Mucosa of rectum (tissue), 2 donors: ENCODE data around the gene USH1C.

Source experiments
- H3K27ac ChIP-seq, 2 donors: one replicate each; pipeline ENCODE4 v1.7.0; 2013; ENCODE audit warnings: inconsistent platforms in 2 of 2, low read depth in 2 of 2, low read length in 2 of 2
- H3K27me3 ChIP-seq, 2 donors: one replicate each; pipeline ENCODE4 v1.7.0; 2013; ENCODE audit warnings: low read length in 2 of 2; ENCODE audit not compliant: control insufficient read depth in 2 of 2, insufficient read depth in 2 of 2
- H3K36me3 ChIP-seq, 2 donors: one replicate each; pipeline ENCODE4 v1.7.0; 2013; ENCODE audit warnings: low read length in 2 of 2; ENCODE audit not compliant: control insufficient read depth in 2 of 2, insufficient read depth in 2 of 2
- H3K4me1 ChIP-seq, 2 donors: one replicate each; pipeline ENCODE4 v1.7.0; 2013; ENCODE audit warnings: low read length in 2 of 2, mild to moderate bottlenecking in 1 of 2; ENCODE audit not compliant: control insufficient read depth in 2 of 2, insufficient read depth in 2 of 2
- H3K4me3 ChIP-seq, 2 donors: one replicate each; pipeline ENCODE4 v1.7.0; 2013; ENCODE audit warnings: low read length in 2 of 2
- H3K9ac ChIP-seq, 2 donors: one replicate each; pipeline ENCODE4 v1.7.0; 2013; ENCODE audit warnings: low read length in 2 of 2, low read depth in 1 of 2, mild to moderate bottlenecking in 1 of 2
- H3K9me3 ChIP-seq, 2 donors: one replicate each; pipeline ENCODE4 v1.7.0; 2013; ENCODE audit warnings: low read length in 2 of 2; ENCODE audit not compliant: control insufficient read depth in 2 of 2
- donor health status: healthy.
- donor health status: Normal muscosa, but diverticular disease.

USH1C gene

GRCh38 chr11:17508306-17508705 is 35.9 kb downstream of the USH1C start:
- Histone ChIP-seq H3K4me1 (no peaks in the 10 kb centered on the region), H3K9ac (no peak overlapping the region), H3K27me3 (no peaks in the 10 kb centered on the region), H3K27ac (no peak overlapping the region), H3K9me3 (no peaks in the 10 kb centered on the region), H3K4me3 (no peak overlapping the region), H3K36me3 (peaks cover 15 to 26% of the 10 kb centered on the region in 2 donors)

- Histone ChIP-seq H3K36me3 (peaks cover 12 to 22% of the 10 kb centered on the region in 2 donors), H3K9ac (no peak overlapping the region), H3K4me3 (no peak overlapping the region), H3K27me3 (no peaks in the 10 kb centered on the region), H3K9me3 (no peaks in the 10 kb centered on the region), H3K4me1 (no peaks in the 10 kb centered on the region), H3K27ac (no peak overlapping the region)
Measured at GRCh38 chr11:17507773-17508172, 36.4 kb downstream of the USH1C start.

DNA sequence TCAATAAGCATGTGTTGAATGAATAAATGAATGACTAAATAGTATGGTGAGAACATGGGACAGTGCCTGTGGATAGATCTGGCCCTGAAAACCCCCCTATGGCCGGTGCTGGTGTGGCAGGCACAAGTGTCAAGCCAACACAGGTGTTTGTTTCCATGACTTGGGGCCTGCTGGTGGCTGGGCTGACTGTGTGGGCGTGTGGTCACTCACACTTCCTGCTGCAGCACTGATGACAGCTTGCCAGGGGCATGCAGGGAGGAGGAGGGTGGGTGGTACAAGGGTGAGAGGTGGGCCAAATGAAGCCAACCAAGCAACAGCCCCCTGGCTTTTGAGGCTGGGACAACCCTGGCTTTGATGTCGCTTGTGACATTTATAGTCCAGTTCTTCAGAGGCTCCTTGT is 37.3 kb downstream of the USH1C start:
- Histone ChIP-seq H3K4me1 (no peaks in the 10 kb centered on the region), H3K27ac (no peak overlapping the region), H3K4me3 (no peak overlapping the region), H3K27me3 (no peaks in the 10 kb centered on the region), H3K9me3 (no peaks in the 10 kb centered on the region), H3K9ac (no peak overlapping the region), H3K36me3 (peaks cover 9 to 21% of the 10 kb centered on the region in 2 donors)

- no peaks in the 10 kb centered on the region for H3K27me3 ChIP-seq
- peaks cover 9 to 15% of the 10 kb centered on the region in 2 donors for H3K36me3 ChIP-seq
- no peaks in the 10 kb centered on the region for H3K4me1 ChIP-seq
- H3K9me3 ChIP-seq = no peaks in the 10 kb centered on the region
- H3K27ac ChIP-seq = no peak overlapping the region
- no peak overlapping the region for H3K4me3 ChIP-seq
- H3K9ac ChIP-seq = no peak overlapping the region
Measured at GRCh38 chr11:17506314-17506713, 37.9 kb downstream of the USH1C start.

DNA sequence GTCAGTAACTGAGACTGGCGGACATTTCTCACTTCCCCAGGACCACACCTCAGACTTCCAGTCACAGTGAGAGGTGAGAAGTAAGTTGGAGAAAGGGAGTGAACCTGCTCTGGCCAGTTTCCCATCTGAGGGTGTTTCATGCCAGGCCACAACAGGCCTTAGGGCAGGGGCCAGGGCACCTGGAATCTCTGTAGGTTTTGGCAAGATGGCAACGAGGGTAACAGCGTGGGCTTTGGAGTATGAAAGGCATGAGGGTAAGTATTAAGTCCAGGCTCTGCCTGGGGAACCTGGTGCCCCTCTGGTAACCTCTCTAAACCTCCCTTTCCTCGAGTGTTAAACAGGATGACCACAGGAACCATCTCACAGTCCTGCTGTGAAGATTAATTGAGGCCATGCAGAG is 39.1 kb downstream of the USH1C start:
- H3K9ac ChIP-seq = no peak overlapping the region
- H3K4me1 ChIP-seq = no peaks in the 10 kb centered on the region
- H3K27ac ChIP-seq = no peak overlapping the region
- H3K9me3 ChIP-seq = no peaks in the 10 kb centered on the region
- H3K4me3 ChIP-seq = no peak overlapping the region
- no peaks in the 10 kb centered on the region for H3K27me3 ChIP-seq
- H3K36me3 ChIP-seq = peaks cover 8 to 11% of the 10 kb centered on the region in 2 donors

DNA sequence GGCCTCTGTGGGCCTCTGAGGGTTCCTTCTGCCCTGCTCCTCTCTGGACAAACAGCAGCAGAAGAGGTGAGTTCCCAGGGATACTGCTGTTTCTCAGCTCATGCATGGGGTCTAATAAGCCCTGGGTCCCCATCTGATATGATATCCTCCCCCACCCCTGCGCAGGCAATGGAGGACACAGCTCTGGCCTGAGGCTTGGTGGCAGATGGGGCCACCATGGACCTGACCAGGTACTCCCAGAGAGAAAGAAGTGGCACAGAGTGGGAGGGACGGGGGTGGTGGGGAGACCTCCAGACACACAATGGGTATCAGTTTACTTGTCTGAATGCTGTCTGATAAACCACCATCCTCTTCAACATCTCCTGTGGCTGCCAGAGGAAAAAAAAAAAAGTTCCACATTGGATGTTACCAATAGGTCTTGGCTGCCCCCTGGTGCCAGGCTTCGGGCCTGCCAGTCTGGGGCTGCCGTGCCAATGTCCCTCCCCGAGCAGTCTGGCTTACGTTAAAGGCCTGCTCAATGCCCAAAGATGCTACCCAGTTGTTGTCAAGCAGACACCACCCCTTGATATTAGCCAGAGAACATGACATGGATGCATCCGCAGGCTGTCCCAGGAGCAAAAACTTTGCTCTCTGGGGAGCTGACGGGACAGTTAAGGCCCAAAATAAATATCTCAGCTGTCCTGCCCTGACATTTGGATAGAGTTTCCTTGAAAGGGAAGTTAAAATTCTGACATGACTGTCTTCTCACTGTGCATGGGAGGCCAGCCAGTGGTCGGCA is 39.7 kb downstream of the USH1C start:
- no peaks in the 10 kb centered on the region for H3K27me3 ChIP-seq
- no peak overlapping the region for H3K9ac ChIP-seq
- H3K4me1 ChIP-seq = no peaks in the 10 kb centered on the region
- H3K27ac ChIP-seq = no peak overlapping the region
- no peaks in the 10 kb centered on the region for H3K9me3 ChIP-seq
- H3K36me3 ChIP-seq = peaks cover 9% of the 10 kb centered on the region in 2 donors
- H3K4me3 ChIP-seq = no peak overlapping the region

GRCh38 chr11:17502630-17503029 is 41.6 kb downstream of the USH1C start:
- no peaks in the 10 kb centered on the region for H3K27me3 ChIP-seq
- H3K4me3 ChIP-seq = no peak overlapping the region
- H3K9ac ChIP-seq = no peak overlapping the region
- peaks cover 12 to 13% of the 10 kb centered on the region in 2 donors for H3K36me3 ChIP-seq
- H3K27ac ChIP-seq = no peak overlapping the region
- no peaks in the 10 kb centered on the region for H3K9me3 ChIP-seq
- no peaks in the 10 kb centered on the region for H3K4me1 ChIP-seq

DNA sequence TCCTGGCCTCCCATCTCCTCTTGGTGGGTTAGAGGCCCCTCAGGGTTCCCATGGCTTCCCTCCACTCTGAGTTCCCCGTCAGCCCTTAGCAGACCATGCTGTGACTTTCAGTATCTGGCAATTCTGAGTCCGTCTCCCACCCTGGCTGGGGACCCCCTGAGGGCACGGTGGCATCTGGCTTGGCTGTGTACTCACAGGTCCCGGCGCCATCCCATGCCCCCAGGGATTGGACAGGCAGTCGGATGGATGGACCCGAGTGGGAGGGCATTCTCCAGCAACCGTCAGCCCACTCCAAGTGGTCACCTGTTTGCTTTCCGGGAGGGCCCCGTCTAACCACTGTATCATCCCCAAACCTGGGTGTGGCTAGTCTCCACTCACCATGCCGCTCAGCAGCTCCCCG is 43.5 kb downstream of the USH1C start:
- H3K9ac ChIP-seq = no peak overlapping the region
- no peak overlapping the region for H3K4me3 ChIP-seq
- H3K9me3 ChIP-seq = no peaks in the 10 kb centered on the region
- H3K4me1 ChIP-seq = no peaks in the 10 kb centered on the region
- no peak overlapping the region for H3K27ac ChIP-seq
- no peaks in the 10 kb centered on the region for H3K27me3 ChIP-seq
- H3K36me3 ChIP-seq = peaks cover 15 to 22% of the 10 kb centered on the region in 2 donors

GRCh38 chr11:17498475-17498874 is 45.7 kb downstream of the USH1C start:
- no peak overlapping the region for H3K9ac ChIP-seq
- H3K4me3 ChIP-seq = no peak overlapping the region
- H3K4me1 ChIP-seq = no peaks in the 10 kb centered on the region
- H3K36me3 ChIP-seq = peaks cover 15 to 22% of the 10 kb centered on the region in 2 donors
- no peaks in the 10 kb centered on the region for H3K9me3 ChIP-seq
- no peak overlapping the region for H3K27ac ChIP-seq
- H3K27me3 ChIP-seq = no peaks in the 10 kb centered on the region

DNA sequence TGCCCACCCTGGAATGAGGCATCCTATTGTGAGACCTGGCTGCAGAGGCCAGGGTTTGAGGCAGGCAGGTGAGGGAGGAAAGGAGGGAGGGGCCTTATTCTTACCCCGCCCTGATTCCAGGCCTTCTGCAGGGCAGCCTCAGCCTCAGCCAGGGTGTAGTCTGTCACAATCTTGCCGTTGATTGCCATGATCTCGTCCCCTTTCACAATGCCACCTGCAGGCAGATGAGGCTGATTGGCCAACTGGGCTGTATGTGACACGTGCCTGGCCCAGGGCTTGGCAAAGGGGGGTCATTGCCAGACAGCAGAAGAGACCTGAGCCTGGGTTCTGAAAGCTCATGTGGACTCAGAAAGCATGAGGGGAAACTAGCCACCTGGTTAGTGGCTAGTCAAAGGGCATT is 46.2 kb downstream of the USH1C start:
- no peaks in the 10 kb centered on the region for H3K27me3 ChIP-seq
- no peak overlapping the region for H3K9ac ChIP-seq
- no peak overlapping the region for H3K4me3 ChIP-seq
- no peaks in the 10 kb centered on the region for H3K9me3 ChIP-seq
- H3K36me3 ChIP-seq = peaks cover 15 to 22% of the 10 kb centered on the region in 2 donors
- no peak overlapping the region for H3K27ac ChIP-seq
- H3K4me1 ChIP-seq = no peaks in the 10 kb centered on the region
